ENCODE data around the gene PLXNB2.

PLXNB2 gene

GRCh38 chr22:50320116-50320515, 12.7 kb upstream of the PLXNB2 start:
- no peak for DNase-seq (ENCODE audit: low spot score)
- in situ Hi-C loops (cut with MboI; ENCODE audit: low sequenced_read_pairs, unreplicated experiment) = loop anchor here (10.0 kb wide), 1 partner anchor 45 kb away; the partner anchor contains the start of gene MAPK11
- TF ChIP-seq, protein P1, sequence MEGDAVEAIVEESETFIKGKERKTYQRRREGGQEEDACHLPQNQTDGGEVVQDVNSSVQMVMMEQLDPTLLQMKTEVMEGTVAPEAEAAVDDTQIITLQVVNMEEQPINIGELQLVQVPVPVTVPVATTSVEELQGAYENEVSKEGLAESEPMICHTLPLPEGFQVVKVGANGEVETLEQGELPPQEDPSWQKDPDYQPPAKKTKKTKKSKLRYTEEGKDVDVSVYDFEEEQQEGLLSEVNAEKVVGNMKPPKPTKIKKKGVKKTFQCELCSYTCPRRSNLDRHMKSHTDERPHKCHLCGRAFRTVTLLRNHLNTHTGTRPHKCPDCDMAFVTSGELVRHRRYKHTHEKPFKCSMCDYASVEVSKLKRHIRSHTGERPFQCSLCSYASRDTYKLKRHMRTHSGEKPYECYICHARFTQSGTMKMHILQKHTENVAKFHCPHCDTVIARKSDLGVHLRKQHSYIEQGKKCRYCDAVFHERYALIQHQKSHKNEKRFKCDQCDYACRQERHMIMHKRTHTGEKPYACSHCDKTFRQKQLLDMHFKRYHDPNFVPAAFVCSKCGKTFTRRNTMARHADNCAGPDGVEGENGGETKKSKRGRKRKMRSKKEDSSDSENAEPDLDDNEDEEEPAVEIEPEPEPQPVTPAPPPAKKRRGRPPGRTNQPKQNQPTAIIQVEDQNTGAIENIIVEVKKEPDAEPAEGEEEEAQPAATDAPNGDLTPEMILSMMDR (IDR thresholded peaks at IDR 0.05; ENCODE audit: borderline replicate concordance, control extremely low read depth, extremely low read depth, insufficient read depth, missing control alignments) = no peak

GRCh38 chr22:50319503-50319951, 12.1 kb upstream of the PLXNB2 start:
- TF ChIP-seq, protein P1 (IDR thresholded peaks at IDR 0.05; ENCODE audit: borderline replicate concordance, control extremely low read depth, extremely low read depth, insufficient read depth, missing control alignments) = no peak
- peak; percentile 22 for DNase-seq (ENCODE audit: low spot score)
- in situ Hi-C loops (cut with MboI; ENCODE audit: low sequenced_read_pairs, unreplicated experiment) = no loop called here

DNA sequence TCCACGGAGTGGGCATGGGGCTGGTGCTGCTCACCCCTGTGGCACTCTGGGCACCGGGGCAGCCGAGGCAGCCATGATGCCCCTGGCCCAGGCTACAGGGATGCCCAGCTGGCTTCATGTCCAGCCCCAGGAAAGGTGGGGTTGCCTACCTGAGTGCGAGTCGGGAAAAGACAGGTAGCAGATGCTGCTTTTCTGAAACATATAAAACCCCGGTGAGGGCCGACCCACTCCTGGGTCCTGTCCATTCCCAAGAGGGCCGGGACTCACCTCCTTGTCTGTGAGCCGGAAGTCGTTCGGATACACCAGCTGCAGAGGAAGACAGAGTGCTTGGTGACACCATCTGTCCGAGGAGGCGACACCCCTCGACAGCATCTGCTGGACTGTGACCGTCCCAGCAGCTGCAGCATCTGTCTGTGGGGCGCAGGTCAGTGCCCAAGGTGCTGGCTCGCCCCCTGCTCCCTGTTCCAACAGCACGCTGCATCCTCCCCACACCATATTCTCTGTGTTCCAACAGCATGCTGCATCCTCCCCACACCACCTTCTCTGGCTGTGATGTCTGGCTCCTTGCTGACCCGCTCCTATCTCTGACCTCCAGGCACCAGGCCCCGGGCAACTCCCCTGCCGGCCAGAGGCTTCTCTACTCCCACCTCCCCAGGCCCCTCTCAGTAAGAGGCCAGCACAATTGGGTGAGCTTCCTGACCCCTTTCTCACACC, 11.4 kb upstream of the PLXNB2 start:
- in situ Hi-C loops (cut with MboI; ENCODE audit: low sequenced_read_pairs, unreplicated experiment) = no loop called here
- DNase-seq (ENCODE audit: low spot score) = no peak
- TF ChIP-seq, protein P1 (IDR thresholded peaks at IDR 0.05; ENCODE audit: borderline replicate concordance, control extremely low read depth, extremely low read depth, insufficient read depth, missing control alignments) = no peak

- no peak for DNase-seq (ENCODE audit: low spot score)
- TF ChIP-seq, protein P1 (IDR thresholded peaks at IDR 0.05; ENCODE audit: borderline replicate concordance, control extremely low read depth, extremely low read depth, insufficient read depth, missing control alignments) = no peak
- in situ Hi-C loops (cut with MboI; ENCODE audit: low sequenced_read_pairs, unreplicated experiment) = no loop called here
Observed at GRCh38 chr22:50318356-50318697, 10.9 kb upstream of the PLXNB2 start.

- TF ChIP-seq, protein P1 (IDR thresholded peaks at IDR 0.05; ENCODE audit: borderline replicate concordance, control extremely low read depth, extremely low read depth, insufficient read depth, missing control alignments) = no peak
- in situ Hi-C loops (cut with MboI; ENCODE audit: low sequenced_read_pairs, unreplicated experiment) = no loop called here
- DNase-seq (ENCODE audit: low spot score) = no peak
Observed at GRCh38 chr22:50317674-50318073, 10.2 kb upstream of the PLXNB2 start.

GRCh38 chr22:50317178-50317577, 9.7 kb upstream of the PLXNB2 start:
- in situ Hi-C loops (cut with MboI; ENCODE audit: low sequenced_read_pairs, unreplicated experiment) = no loop called here
- TF ChIP-seq, protein P1 (IDR thresholded peaks at IDR 0.05; ENCODE audit: borderline replicate concordance, control extremely low read depth, extremely low read depth, insufficient read depth, missing control alignments) = no peak
- DNase-seq (ENCODE audit: low spot score) = no peak
